Transverse colon (tissue), 4 donors: Measurements from ENCODE around the gene SECISBP2. TPM values are rescaled to one million over a fixed set of nuclear protein-coding genes. Genes with fewer than 3 reads are reported as not detected.

ENCODE experiments used
- DNase-seq: peaks from one replicate; pipeline ENCODE4 v3.0.0-alpha.2; 2019
- H3K27ac ChIP-seq, 4 donors: fragments of 200-600 bp; sonication (generic); 2 replicates each; pipeline ENCODE4 v1.5.1; 2016 to 2018; ENCODE audit warnings: inconsistent platforms in 4 of 4
- H3K27me3 ChIP-seq: fragments of 200-600 bp; sonication (generic); 2 replicates; pipeline ENCODE4 v1.5.1; 2017; ENCODE audit warnings: inconsistent platforms
- H3K36me3 ChIP-seq, 4 donors: fragments of 200-600 bp; sonication (generic); 2 replicates each; pipeline ENCODE4 v1.5.1; 2017 to 2019; ENCODE audit warnings: inconsistent platforms in 4 of 4
- H3K4me1 ChIP-seq, 4 donors: fragments of 200-600 bp; sonication (generic); 2 replicates each; pipeline ENCODE4 v1.5.1; 2017 to 2020; ENCODE audit warnings: inconsistent platforms in 4 of 4
- H3K4me3 ChIP-seq, 4 donors: fragments of 200-600 bp; sonication (generic); 1 replicate in 1 of 4; 2 replicates in 3 of 4; pipeline versions ENCODE4 v1.5.1 to v1.6.1; 2017 to 2019; ENCODE audit warnings: inconsistent platforms in 4 of 4
- H3K9me3 ChIP-seq, 2 donors: fragments of 200-600 bp; sonication (generic); 2 replicates each; pipeline ENCODE4 v1.5.1; 2017 to 2019; ENCODE audit warnings: inconsistent platforms in 2 of 2
- EP300 ChIP-seq: sonication (generic); formaldehyde crosslinking; IDR thresholded peaks from one replicate; pipeline ENCODE4 v1.6.1; 2017; ENCODE audit warnings: antibody characterized with exemption, low read depth
- POLR2A ChIP-seq: fragments of 450-650 bp; IDR thresholded peaks from one replicate; pipeline ENCODE4 v1.6.1; 2016; ENCODE audit warnings: antibody characterized with exemption, mild to moderate bottlenecking, moderate library complexity
- POLR2AphosphoS5 ChIP-seq, 3 donors: sonication (generic); formaldehyde crosslinking; IDR thresholded peaks; one replicate each; pipeline ENCODE4 v1.6.1; 2016; ENCODE audit warnings: antibody characterized with exemption in 3 of 3
- WGBS, 2 donors: methylation state at CpG; one replicate each; pipeline ENCODE4 v1.1.5; 2018; ENCODE audit warnings: low coverage in 1 of 2; 5-methylcytosine and 5-hydroxymethylcytosine counted together
- in situ Hi-C, 4 donors: fragments of 200-750 bp; cut with MboI; loops; one replicate each; pipeline versions ENCODE4 v1.15.0 to v1.15.1; 2017; ENCODE audit warnings: low sequenced_read_pairs in 3 of 4, low pct_ligation_motif_present in 1 of 4, low pct_unique_long_range_greater_than_20kb in 1 of 4
- intact Hi-C: fragments of 100-400 bp; cut with DNase I; formaldehyde crosslinking; loops from one replicate; pipeline ENCODE4 v1.15.1; 2023; ENCODE audit warnings: low total_unique reads
- total RNA-seq, 4 donors: library from RNA; depleted of rRNA; stranded (reverse); fragments of >200 nt; gene quantifications; one replicate each; pipeline ENCODE4 v1.1.0, GENCODE V29; 2016
- TF ChIP-seq, protein P1 (sequence below), 5 experiments: fragments of 200-600 bp in 3 of 5; fragments of 450-650 bp in 2 of 5; sonication (generic) in 3 of 5; IDR thresholded peaks; 1 replicate in 2 of 5; 2 replicates in 3 of 5; pipeline ENCODE4 v1.5.1; 2016 to 2017; ENCODE audit warnings: antibody characterized with exemption in 5 of 5, inconsistent platforms in 3 of 5, mild to moderate bottlenecking in 2 of 5, moderate library complexity in 1 of 5

Gene SECISBP2
- total RNA-seq, 4 donors from 2014 or later = 46.8 to 127 (median 69.6) TPM

DNA sequence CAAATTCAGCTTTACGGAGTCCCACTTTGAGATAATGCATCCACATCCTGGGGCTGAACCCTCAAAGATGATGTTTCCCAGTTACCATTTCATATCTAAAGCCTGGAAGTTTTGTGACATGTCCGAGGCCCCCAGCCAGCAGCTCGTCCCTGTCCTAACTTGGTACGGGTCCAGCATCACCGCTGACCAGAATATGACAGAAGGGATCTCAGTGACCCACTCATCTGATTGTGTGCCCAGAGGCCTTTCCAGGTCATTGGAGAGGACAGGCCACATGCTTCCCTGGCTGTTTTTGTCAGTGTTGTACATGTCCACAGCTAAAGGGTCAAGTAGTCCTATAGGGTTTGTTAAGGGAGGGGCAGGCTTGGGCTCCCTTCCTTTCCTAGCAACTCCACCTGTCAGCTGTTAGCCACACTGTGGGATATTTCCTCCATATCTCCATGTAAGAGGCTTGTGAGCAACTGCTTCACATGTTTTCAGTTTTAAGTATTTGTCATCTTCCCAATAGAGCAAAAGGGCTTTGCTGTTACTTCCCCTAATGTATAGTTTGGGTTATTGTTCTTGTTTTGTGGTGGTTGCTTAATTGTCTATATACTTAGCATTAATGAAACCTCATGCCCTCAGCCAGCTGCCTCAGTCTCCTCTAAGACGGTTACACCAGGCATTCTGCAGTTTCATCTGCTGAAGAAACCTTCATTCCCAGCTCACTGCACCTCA is 33.4 kb downstream of the SECISBP2 start:
- no peaks in the 10 kb centered on the region for H3K27me3 ChIP-seq
- no peak for DNase-seq
- no peak overlapping the region for H3K4me3 ChIP-seq
- intact Hi-C loops = no loop called here
- WGBS, 2 donors = 96 to 100% methylated on average over 2 to 6 of the region's 6 CpGs
- TF ChIP-seq POLR2AphosphoS5 (IDR thresholded peaks at IDR 0.05) (no peak), POLR2A (no peak), EP300 (no peak)
- TF ChIP-seq, protein P1, sequence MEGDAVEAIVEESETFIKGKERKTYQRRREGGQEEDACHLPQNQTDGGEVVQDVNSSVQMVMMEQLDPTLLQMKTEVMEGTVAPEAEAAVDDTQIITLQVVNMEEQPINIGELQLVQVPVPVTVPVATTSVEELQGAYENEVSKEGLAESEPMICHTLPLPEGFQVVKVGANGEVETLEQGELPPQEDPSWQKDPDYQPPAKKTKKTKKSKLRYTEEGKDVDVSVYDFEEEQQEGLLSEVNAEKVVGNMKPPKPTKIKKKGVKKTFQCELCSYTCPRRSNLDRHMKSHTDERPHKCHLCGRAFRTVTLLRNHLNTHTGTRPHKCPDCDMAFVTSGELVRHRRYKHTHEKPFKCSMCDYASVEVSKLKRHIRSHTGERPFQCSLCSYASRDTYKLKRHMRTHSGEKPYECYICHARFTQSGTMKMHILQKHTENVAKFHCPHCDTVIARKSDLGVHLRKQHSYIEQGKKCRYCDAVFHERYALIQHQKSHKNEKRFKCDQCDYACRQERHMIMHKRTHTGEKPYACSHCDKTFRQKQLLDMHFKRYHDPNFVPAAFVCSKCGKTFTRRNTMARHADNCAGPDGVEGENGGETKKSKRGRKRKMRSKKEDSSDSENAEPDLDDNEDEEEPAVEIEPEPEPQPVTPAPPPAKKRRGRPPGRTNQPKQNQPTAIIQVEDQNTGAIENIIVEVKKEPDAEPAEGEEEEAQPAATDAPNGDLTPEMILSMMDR (IDR thresholded peaks at IDR 0.05) = no peak
- no peaks in the 10 kb centered on the region for H3K9me3 ChIP-seq
- H3K4me1 ChIP-seq = no peaks in the 10 kb centered on the region
- in situ Hi-C loops = no loop called here
- H3K27ac ChIP-seq = no peak overlapping the region
- H3K36me3 ChIP-seq = peaks cover 0 to 67% (median 34%) of the 10 kb centered on the region in 4 donors

DNA sequence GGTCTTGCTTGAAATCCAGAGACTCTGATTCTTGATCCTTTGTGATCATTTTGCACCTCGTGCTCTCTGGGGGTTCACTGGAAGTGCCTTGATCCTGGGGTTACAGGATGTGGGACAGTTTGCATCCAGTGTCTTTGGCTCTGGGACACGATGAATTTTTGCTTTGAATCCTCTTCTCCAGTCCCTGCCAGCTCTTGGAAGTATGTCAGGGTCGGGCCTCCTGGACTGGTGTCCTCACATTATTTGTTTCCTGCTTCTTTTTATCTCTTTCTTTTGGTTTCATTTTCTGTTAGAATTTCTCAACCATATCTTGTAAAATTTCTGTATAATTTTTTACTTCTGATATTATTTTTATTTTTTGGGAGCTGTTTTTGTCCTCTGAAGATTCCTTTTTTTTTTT is 34.2 kb downstream of the SECISBP2 start:
- no peak for TF ChIP-seq POLR2AphosphoS5 (IDR thresholded peaks at IDR 0.05)
- TF ChIP-seq, protein P1 (IDR thresholded peaks at IDR 0.05) = no peak
- no peak for TF ChIP-seq POLR2A
- TF ChIP-seq EP300 = no peak
- Histone ChIP-seq H3K27me3 (no peaks in the 10 kb centered on the region), H3K4me1 (no peaks in the 10 kb centered on the region), H3K4me3 (no peak overlapping the region), H3K27ac (no peak overlapping the region), H3K9me3 (no peaks in the 10 kb centered on the region), H3K36me3 (peaks cover 0 to 70% (median 31%) of the 10 kb centered on the region in 4 donors)
- WGBS, 2 donors = 20 to 54% methylated on average over 1 to 3 of the region's 3 CpGs
- intact Hi-C loops = no loop called here
- no peak for DNase-seq
- in situ Hi-C loops = no loop called here

DNA sequence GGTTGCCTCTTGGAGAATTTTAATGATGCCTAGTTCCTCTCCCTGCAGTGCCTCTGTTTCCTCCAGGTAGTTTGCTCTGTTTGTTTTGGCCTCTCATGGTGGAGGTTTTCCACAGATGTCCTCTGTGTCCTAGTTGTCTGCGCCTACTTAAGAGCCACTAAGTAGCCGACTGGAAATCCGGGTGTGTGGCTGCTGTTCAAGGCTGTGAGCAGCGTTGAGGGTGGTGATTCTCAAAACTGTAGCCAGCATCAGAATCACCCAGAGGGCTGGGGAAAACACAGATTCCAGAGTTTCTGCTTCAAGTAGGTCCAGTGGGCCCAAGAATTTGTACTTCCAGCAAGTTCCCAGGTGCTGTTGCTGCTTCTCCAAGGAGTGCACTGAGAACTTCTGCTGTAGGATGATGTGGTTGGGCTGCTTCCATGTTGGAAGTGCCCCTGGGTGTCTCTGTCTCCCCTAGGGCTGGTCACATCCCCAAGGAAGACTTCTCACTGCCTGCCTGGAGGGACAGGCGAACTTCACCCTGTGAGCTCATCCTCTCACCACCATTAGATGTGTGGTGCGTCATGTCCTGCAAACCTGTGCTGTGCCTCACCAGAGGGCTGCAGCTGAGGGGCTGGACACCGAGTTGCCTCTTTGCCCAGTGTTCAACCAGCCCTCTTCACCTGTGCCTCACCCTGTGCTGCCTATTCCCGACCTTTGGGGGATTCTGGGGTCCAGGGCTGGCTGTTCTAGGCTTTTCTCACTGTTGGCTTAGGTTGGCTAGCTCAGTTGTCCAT is 34.8 kb downstream of the SECISBP2 start:
- peaks cover 0 to 72% (median 29%) of the 10 kb centered on the region in 4 donors for H3K36me3 ChIP-seq
- DNase-seq = no peak
- in situ Hi-C loops (no loop called here), intact Hi-C loops (no loop called here)
- no peaks in the 10 kb centered on the region for H3K9me3 ChIP-seq
- no peaks in the 10 kb centered on the region for H3K4me1 ChIP-seq
- WGBS, 2 donors = 98% methylated on average over 8 of the region's 8 CpGs; no CpG with 5 or more reads in 1 of the 2 donors
- H3K27me3 ChIP-seq = no peaks in the 10 kb centered on the region
- no peak overlapping the region for H3K27ac ChIP-seq
- TF ChIP-seq, protein P1 (IDR thresholded peaks at IDR 0.05) = no peak
- TF ChIP-seq POLR2A = no peak
- TF ChIP-seq POLR2AphosphoS5 (IDR thresholded peaks at IDR 0.05) = no peak
- no peak for TF ChIP-seq EP300
- H3K4me3 ChIP-seq = no peak overlapping the region

DNA sequence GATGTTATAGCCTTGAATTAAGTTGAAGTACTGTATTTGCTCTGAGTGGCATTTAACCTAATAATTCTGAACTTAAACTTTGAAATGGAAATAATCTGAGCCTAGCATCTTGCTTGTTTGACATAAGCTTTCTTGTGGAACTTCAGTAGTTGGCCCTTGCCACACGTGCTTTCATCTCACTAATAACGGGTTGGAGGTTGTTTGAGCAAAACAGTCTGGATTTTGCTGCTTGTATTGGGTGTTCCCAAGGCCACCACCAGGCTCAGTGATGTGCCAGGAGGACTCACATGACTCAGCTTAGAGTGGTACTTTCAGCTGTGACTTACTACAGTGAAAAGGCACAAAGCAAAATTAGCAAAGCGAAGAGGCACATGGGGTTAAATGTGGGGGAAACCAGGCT is 35.7 kb downstream of the SECISBP2 start:
- no peaks in the 10 kb centered on the region for H3K9me3 ChIP-seq
- DNase-seq = no peak
- H3K27me3 ChIP-seq = no peaks in the 10 kb centered on the region
- intact Hi-C loops = no loop called here
- TF ChIP-seq, protein P1 (IDR thresholded peaks at IDR 0.05) = no peak
- TF ChIP-seq POLR2A (no peak), EP300 (no peak), POLR2AphosphoS5 (IDR thresholded peaks at IDR 0.05) (no peak)
- H3K27ac ChIP-seq = no peak overlapping the region
- WGBS, 2 donors = 72 to 78% methylated on average over 2 to 3 of the region's 3 CpGs
- in situ Hi-C loops = no loop called here
- peaks cover 0 to 73% (median 29%) of the 10 kb centered on the region in 4 donors for H3K36me3 ChIP-seq
- H3K4me1 ChIP-seq = no peaks in the 10 kb centered on the region
- H3K4me3 ChIP-seq = no peak overlapping the region
